Measurements from ENCODE around the gene GLIS1. TPM values are rescaled to one million over a fixed set of nuclear protein-coding genes. Genes with fewer than 3 reads are reported as not detected.

Gene GLIS1
- total and polyA plus RNA-seq, 11 donors = 0.06 to 0.35 (median 0.13) TPM; not detected in 6

DNA sequence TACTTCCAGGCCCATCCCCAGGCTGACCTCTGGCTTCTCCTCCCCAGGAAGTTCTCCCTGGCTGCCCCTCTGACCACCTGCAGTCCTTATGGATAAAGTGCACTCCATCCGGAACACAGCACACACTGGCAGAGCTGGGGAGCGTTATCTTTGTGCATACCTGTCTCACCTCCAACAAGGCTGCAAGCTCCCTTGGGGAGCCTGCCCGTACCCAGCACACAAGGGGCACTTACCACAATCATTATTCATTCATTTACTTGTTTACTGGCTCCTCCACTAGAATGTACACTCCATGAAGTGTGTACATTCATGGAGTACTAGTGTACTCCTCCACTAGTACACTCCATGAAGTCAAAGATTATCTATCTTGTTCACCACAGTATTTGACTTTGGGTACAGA lies 30.3 kb downstream of the GLIS1 start:
- Histone ChIP-seq H3K9me3 (no peaks in the 10 kb centered on the region), H3K4me3 (no peak overlapping the region), H3K27ac (no peak overlapping the region), H3K4me1 (no peaks in the 10 kb centered on the region), H3K36me3 (no peaks in the 10 kb centered on the region), H3K27me3 (peaks cover 0 to 7% (median 0%) of the 10 kb centered on the region in 9 donors)
- intact Hi-C loops (cut with DNase I) = no loop called here
- no peak for ATAC-seq
- TF ChIP-seq, protein P1, sequence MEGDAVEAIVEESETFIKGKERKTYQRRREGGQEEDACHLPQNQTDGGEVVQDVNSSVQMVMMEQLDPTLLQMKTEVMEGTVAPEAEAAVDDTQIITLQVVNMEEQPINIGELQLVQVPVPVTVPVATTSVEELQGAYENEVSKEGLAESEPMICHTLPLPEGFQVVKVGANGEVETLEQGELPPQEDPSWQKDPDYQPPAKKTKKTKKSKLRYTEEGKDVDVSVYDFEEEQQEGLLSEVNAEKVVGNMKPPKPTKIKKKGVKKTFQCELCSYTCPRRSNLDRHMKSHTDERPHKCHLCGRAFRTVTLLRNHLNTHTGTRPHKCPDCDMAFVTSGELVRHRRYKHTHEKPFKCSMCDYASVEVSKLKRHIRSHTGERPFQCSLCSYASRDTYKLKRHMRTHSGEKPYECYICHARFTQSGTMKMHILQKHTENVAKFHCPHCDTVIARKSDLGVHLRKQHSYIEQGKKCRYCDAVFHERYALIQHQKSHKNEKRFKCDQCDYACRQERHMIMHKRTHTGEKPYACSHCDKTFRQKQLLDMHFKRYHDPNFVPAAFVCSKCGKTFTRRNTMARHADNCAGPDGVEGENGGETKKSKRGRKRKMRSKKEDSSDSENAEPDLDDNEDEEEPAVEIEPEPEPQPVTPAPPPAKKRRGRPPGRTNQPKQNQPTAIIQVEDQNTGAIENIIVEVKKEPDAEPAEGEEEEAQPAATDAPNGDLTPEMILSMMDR (IDR thresholded peaks at IDR 0.05) = no peak
- no peak for TF ChIP-seq POLR2A (IDR thresholded peaks at IDR 0.05)
- no peak for DNase-seq
- WGBS, 4 donors = 76 to 100% (median 88%) methylated on average over 3 of the region's 3 CpGs

DNA sequence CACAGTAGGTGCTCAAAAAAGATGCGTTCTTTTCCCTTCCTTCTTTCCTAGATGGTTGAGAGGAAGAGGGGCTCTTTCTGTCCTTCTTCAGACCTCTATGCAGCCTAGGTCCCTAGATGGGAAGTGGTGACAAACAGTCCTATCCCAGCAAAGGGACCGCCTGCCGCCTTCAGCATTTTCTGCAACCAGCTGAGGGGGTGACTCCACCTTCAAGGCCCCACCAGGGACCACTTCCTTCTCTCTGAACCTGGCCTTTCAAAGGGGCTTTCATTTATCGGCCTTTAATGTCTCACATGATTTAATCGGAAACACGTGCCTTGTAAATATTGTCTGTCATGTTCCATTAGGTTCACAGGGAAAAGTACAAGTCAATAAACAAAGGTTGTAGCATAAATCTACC lies 32.6 kb downstream of the GLIS1 start:
- DNase-seq (no peak), ATAC-seq (no peak)
- H3K36me3 ChIP-seq = no peaks in the 10 kb centered on the region
- intact Hi-C loops (cut with DNase I) = no loop called here
- no peaks in the 10 kb centered on the region for H3K9me3 ChIP-seq
- peaks cover 0 to 9% (median 0%) of the 10 kb centered on the region in 9 donors for H3K27me3 ChIP-seq
- H3K4me3 ChIP-seq = no peak overlapping the region
- H3K4me1 ChIP-seq = no peaks in the 10 kb centered on the region
- H3K27ac ChIP-seq = no peak overlapping the region
- TF ChIP-seq, protein P1 (IDR thresholded peaks at IDR 0.05) = no peak
- no peak for TF ChIP-seq POLR2A (IDR thresholded peaks at IDR 0.05)
- 65 to 71% (median 70%) methylated on average over 6 of the region's 6 CpGs for whole genome bisulfite sequencing, 4 donors

DNA sequence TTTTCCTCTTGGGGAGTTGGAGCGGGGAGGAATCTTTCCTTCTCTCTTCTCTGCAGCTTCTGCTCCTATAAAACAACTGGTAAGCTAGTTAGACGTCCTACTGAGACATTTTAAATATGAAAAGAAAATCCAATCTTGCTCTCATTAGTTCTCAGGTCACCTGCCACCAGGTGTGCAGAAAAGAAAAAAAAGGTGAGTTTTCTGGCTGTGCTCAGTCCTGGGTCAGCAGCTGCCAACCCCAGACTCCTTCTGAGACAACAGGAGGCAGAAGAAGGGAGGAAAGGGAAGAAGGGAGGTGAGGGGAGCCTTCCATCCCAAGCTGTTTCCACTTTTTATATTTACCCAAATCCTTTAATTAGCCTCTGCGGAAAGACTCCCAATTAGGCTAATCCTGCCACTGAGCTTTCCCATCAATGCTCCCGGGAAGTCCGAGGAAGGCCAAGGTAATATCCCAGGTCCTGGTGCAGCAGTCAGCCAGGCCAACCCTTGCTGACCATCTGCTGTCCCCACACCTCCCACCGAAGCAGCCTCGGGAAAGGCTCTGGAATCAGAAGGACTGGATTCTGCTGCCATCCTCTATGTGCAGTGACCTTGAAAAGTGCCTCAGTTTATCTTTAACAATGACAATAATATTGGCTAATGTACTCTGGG lies 33.4 kb downstream of the GLIS1 start:
- DNase-seq (no peak), ATAC-seq (no peak)
- Histone ChIP-seq H3K4me3 (no peak overlapping the region), H3K27ac (no peak overlapping the region), H3K27me3 (peaks cover 0 to 12% (median 0%) of the 10 kb centered on the region in 9 donors), H3K4me1 (no peaks in the 10 kb centered on the region), H3K9me3 (no peaks in the 10 kb centered on the region), H3K36me3 (no peaks in the 10 kb centered on the region)
- no peak for TF ChIP-seq POLR2A (IDR thresholded peaks at IDR 0.05)
- TF ChIP-seq, protein P1 (IDR thresholded peaks at IDR 0.05) = no peak
- 56 to 62% (median 59%) methylated on average over 7 of the region's 7 CpGs for WGBS, 4 donors
- intact Hi-C loops (cut with DNase I) = no loop called here

DNA sequence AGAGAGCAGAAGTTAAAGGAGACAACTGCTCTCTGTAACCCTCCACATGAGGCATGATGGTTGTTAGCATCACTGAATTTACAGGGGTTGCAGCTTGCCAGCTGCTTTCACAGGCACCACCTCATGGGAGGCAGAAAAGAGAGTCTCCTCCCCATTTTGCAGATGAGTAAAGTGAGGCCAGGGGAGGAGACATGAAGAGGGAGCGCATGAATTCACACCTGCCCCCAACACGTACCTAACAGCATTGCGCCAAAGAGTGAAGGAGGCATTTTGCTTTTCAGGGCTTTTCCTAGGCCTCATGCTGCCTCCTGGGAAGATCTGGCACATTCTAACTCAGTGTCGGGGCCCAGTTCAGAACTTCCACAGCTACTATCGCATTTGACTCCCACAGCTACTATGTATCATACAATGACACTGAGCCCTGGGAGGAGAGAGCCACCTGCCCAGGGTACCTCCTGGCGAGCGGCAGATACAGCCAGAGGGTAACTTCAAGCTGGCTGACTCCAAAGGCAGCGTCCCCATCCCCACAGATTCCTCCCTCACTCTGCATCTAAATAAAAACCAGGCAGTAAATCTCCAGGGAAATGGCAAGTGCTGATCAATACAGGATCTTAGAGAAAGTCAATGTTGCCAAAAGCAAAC lies 34.0 kb downstream of the GLIS1 start:
- DNase-seq (no peak), ATAC-seq (no peak)
- 86 to 91% (median 89%) methylated on average over 8 of the region's 8 CpGs for WGBS, 4 donors
- Histone ChIP-seq H3K4me1 (no peaks in the 10 kb centered on the region), H3K9me3 (no peaks in the 10 kb centered on the region), H3K27me3 (peaks cover 0 to 16% (median 0%) of the 10 kb centered on the region in 9 donors), H3K27ac (no peak overlapping the region), H3K4me3 (no peak overlapping the region), H3K36me3 (no peaks in the 10 kb centered on the region)
- TF ChIP-seq, protein P1 (IDR thresholded peaks at IDR 0.05) = no peak
- TF ChIP-seq POLR2A (IDR thresholded peaks at IDR 0.05) = no peak
- intact Hi-C loops (cut with DNase I) = no loop called here

All from heart left ventricle (tissue), 16 donors.